Measurements from ENCODE around the gene SH2D4B.

- TF ChIP-seq CTCF (IDR thresholded peaks at IDR 0.05) = no peak
- TF ChIP-seq POLR2A (IDR thresholded peaks at IDR 0.05) = no peak
- TF ChIP-seq EP300 (IDR thresholded peaks at IDR 0.05) = no peak
These were observed 1.8 kb downstream of the SH2D4B start for GRCh38 chr10:80539421-80540031.

Measured in tibial nerve (tissue), 4 donors.